KBM-7 (cell line): ENCODE results near the gene SEMA4D.

Source experiments
- DNase-seq: peaks from one replicate; pipeline ENCODE4 v3.0.0-alpha.2; 2015
- in situ Hi-C: fragments of 300-500 bp; cut with MboI; formaldehyde crosslinking; loops from 2 replicates; pipeline ENCODE4 v1.14.3; 2020; ENCODE audit warnings: low sequenced_read_pairs, low pct_unique_long_range_greater_than_20kb, mixed read lengths

Gene SEMA4D

DNA sequence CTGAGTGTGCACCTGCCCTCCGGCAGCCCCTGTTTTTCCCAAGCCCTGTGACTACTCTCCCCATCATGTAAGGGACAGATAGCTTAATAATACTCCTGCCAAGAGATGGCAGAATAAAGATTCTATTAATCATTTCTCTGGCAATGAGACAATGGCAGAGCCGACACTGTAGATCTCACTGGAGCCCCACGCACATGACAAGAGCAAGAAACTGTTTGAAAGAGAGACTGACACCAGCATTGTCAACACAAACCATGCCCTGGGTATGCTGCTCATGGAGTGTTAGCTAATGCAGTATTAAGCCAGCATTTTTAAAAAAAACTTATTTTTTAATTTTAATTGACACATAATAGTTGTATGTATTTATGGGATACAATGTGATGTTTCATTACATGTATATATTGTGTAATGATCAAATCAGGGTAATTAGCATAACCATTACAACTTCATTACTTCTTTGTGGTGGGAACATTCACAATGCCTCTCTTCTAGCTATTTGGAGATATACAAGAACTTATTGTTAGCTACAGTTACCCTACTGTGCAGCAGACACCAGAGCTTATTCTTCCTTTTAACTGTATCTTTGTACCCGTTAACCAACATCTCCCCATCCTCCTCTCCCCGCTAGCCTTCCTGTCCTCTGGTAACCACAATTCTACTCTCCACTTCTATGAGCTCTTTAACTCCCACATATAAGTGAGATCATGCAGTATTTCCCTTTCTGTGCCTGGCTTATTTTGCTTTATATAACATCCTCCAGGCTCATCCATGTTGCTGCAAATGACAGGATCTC is 31.5 kb upstream of the SEMA4D start:
- peak; percentile 88 for DNase-seq
- in situ Hi-C loops: no loop called here

DNA sequence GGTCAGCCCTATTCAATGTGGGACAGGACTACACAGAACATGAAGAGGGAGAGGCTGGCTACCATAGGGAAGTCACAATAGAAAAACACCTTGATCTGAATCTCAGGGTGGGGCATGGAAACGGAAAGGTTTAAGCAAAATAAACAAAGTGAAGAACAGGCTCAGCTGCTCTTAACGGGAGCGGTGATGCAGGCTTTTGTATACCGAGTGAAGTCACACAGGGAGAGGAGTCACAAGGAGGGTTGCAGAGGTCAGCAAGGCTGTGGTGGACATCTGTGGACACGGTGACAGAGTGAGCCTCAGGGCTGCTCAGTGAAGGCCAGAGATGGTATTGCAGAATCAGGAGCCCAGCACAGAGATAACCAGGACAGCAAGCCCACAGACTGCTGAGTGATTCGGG is 30.6 kb upstream of the SEMA4D start:
- in situ Hi-C loops: no loop called here
- DNase-seq: no peak

DNA sequence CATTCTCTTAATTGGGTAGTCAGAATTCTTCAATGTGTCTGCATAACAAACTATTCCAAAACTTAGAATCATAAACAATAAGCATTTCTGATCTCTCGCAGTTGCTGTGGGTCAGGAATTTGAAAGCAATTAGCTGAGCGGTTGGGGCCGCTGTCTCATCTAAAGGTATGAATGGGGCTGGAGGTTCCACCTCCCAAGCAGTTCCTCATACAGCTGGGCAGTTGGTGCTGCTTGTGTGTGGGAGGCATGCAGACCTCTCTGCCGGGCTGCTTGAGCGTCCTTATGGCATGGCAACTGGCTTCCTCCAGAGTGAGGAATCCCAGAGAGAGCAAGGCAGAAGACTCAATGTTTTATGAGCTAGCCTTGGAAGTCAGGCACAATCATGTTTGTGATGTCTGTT is 30.2 kb upstream of the SEMA4D start:
- in situ Hi-C loops: no loop called here
- peak; percentile 66 for DNase-seq

DNA sequence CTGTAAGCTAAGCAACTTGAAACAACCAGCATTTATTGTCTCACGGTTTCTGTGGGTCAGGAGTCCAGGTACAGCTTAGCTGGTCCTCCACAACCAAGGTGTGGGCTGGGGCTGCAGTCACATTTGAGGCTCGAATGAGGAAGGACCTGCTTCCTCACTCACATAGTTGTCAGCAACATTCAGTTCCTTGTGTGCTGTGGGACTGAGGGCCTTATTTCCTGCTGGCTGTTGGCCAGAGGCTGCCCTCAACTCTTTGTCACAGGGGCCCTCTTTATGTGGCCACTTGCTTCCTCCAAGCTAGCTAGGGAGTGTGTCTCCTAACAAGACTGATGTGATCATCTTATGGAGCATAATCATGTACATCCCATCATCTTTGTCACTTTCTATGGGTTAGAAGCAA is 29.2 kb upstream of the SEMA4D start:
- peak; percentile 81 for DNase-seq
- in situ Hi-C loops: no loop called here

DNA sequence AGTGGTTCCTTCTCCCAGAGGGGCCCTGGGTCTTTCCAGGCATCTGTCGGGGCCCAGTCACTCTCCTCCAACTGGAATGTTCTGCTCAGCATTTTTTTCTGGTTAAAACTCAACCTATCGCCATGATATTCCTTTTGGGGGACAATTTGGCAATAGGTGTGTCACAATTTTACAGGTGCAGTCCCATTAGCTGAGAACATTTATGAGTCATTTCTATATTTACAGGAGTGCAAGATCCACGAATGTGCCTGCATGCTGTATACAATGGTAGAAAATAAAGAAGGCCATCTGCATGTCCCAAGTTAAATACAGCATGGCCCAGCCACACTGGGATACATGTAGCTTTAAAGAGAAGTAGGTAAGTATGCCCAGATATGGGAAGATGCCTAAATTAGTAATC is 28.8 kb upstream of the SEMA4D start:
- in situ Hi-C loops: no loop called here
- DNase-seq: no peak

DNA sequence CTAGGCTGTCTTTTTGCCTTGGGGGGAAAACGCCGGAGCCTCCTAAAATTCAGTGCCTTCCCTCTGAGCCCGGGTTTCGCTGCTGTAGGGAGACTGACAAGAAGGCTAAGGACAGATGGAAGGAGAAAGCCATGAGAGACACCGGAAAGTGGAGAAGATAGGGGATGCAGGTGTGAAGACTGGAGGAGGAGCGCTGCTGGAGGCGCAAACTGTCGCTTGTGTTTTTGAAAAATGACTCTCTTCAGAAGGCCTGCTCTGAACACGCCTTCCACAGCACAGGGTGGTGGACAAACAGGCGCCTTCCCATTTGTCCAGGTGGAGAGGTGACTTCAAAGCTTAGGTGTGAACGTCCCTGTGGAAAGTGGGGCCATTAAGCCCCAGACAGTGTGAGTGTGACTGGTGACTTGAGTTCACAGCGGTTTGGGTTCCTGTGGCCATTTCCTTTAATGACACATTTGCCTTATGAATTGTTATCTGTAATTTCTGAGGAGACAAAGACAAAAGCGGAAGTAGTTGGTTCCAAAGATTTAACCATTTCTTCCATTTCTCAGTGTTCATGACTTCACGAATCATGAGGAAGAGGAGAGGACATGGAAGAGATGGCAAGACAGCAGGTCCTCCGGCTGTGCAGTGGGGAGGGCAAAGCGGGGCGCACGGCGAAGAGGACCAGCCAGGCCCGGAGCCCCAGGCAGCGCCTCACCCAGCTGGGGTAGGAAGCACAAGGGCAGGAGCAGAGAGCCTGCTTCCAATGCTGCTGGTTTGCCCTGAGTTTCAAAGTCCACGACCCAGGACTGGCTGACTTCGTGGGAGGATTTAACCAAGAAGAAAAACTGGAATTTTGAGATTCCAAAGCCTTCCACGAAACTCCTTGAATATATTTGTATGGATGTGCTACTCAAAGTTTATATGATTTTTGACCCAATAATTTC is 27.8 kb upstream of the SEMA4D start:
- in situ Hi-C loops: no loop called here
- peak; percentile 88 for DNase-seq

DNA sequence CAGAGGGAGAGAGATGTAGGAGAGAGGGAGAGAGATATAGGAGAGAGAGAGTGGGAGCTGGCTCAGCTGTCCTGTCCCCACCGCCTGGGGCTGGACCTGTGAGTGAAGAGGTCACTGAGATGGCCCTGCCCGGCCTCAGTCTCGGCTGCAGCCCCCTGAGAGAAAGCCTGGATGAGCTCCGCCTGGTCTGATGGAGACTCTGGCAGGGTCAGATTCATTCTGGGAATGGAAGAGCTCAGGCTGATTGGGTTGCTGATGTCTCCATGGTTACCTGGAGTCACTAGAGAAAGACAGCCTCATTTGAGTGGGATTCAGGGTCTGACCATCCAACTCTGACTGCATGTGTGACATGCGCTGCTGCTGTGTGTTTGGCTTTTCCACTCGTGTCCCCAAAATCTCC is 27.1 kb upstream of the SEMA4D start:
- in situ Hi-C loops: no loop called here
- no peak for DNase-seq

DNA sequence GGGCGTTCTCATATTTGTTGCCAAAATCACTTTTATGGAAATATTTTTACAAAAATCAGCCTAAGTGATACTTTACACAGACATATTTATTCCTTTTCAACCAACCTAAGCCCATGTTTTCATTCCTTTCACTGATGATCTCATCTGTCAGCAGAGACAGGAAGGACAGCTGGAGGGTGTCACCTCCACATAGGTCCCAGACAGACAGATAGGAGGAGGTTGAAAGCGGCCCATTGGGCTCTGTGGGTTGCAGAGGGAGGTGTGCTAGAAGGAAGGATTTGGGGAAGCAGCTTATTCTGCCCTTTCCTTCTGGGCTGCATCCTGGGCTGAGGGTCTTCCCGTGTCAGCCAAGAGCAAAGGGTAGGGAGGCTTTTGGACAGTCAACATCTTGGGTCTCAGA is 26.0 kb upstream of the SEMA4D start:
- in situ Hi-C loops: no loop called here
- DNase-seq: peak; percentile 55

DNA sequence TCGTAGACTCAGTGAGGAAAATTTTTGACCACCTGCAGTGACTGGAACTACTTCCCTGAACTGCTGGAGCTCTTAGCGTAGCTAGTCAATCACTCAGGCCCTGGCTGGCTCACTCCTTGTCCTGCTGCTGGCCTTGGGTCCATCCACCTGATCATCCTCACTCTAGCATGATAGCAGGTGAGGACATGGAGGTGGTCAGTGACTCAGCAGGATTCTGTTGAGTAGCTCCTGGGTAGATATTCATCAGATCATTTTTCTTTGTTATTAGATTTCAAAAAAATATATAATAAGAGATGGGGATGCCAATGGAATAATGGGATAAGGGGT is 25.0 kb upstream of the SEMA4D start:
- in situ Hi-C loops: no loop called here
- no peak for DNase-seq

DNA sequence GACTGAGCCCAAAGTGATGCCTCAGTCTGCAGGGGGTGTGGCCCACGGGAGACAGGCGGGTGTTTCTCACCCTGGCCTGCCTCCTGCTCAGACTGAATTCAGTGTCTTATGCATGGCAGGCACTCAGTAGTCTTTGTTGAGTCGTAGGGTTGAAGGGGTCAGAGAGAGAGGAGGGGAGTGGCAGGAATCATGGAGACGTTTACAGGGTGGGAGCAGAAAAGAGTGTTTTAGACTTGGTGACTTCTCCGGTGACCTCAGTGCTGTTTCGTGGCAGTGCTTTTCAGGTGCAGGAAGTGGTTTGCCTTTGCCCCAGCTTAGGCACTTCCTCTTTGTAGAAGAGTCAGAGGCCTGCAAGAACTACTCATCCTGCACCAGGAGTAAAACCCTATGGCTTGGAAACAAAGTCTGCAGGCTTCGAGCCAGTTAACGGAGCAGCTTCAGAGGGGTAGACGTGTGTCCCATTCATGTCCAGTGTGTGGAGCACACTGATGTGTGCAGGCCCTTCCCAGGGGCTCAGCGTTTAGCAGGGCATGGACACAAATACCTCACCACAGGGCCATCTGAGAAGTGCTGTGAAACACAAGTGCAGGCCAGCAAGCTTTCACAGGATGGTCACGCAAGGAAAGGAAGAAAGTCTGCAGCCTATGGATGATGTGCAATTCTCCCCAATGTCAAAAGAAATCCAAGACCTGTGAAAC is 24.5 kb upstream of the SEMA4D start:
- in situ Hi-C loops: no loop called here

DNA sequence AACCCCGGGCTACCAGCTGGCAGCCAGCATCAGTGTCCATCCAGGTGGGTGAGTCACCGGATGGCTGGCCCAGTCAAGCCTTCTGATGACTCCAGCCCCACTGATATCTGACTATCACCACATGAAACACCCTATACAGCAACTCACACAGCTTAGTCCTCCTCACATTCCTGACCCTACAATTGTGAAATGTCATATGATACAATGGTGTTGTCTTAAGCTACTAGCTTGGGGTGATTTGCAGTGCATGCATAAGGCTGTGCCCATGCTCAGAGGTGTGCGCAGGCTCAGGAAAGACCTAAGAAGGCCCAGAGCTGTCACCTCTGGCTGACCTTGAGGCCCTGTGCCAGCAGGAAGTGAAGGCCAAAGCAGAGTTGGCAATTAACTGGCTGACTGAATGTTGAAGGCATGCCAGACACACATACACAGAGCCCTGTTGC is 21.5 kb upstream of the SEMA4D start:
- in situ Hi-C loops: no loop called here
- DNase-seq: no peak

More for the DNA sequence above, 24.5 kb upstream of the SEMA4D start:
- DNase-seq: peak; percentile 96

DNA sequence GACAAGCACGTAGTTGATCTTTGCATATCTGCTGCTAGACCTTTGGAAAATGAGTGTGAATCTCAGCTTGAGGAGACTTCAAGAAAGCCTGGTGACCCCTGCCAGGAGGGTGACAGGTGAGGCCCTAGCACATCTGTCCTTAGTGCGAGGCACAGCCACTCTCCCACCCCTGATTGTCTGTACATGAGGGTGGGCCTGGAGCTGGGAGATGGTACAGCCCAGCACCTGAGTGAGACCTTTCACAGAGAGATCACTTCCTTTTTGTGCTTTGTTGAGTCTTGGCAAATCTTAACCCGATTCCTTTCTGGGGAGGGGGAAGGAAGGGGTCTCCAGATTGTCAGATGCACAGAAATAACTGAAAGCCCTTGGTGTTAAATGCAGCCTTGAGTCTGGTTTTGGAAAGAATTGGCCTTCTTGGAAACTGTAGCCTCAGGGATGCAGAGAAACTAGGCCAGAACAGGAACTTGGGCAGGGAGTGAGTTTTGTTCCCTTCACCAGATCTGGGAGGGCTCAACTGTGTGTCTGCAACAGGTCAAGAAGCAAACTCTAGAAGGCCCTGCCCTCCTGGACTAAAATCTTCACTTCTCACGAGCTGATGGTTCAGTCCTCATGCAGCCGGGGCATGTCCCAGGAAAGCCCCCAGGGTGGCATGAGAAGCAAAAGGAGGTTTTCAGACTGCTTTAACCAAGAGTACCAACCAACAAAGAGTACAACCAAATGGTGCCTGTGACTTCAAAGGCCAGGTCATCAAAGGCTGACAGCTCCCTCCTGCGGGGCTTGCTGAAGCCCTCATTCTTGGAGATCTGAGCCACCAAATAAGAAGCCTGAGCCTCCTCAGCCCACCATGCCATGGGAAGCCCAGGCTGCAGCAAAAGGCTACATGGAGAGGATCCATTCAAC is 20.8 kb upstream of the SEMA4D start:
- DNase-seq: peak; percentile 42
- in situ Hi-C loops: no loop called here

DNA sequence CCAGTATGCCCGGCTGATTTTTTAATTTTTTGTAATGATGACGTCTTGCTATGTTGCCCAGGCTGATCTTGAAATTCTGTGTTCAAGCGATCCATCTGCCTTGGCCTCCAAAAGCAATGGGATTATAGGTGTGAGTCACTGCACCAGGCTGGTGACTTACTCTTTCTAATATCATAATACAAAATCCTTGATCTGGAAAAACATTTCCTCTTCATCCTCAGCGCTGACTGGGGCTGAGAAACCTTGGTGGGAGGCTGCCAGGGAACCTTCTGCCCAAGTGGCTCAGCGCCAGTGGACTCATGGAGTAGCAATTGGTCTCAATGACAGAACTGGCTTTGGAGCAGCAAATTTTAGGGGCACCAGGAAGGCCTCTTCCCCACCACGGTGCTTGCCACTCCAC is 17.5 kb upstream of the SEMA4D start:
- in situ Hi-C loops: no loop called here

DNA sequence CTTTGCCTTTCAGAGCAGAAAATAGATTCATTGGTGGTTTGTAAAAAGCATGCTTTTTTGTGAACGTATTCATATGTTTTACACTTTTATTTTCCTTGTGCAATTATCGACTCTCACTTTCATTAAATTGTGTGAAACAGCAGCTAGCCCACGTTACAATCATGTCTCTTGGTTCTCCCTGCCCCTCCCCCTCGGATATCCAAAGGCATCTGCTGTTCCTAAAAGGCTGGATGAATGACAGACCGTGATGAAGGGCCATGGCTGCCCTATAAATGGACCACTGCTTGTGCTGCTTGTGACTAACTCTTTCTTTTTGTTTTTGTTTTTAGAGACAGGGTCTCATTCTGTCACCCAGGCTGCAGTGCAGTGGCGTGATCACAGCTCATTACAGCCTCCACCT is 17.0 kb upstream of the SEMA4D start:
- in situ Hi-C loops: no loop called here
- no peak for DNase-seq

More for the DNA sequence above, 17.5 kb upstream of the SEMA4D start:
- no peak for DNase-seq

DNA sequence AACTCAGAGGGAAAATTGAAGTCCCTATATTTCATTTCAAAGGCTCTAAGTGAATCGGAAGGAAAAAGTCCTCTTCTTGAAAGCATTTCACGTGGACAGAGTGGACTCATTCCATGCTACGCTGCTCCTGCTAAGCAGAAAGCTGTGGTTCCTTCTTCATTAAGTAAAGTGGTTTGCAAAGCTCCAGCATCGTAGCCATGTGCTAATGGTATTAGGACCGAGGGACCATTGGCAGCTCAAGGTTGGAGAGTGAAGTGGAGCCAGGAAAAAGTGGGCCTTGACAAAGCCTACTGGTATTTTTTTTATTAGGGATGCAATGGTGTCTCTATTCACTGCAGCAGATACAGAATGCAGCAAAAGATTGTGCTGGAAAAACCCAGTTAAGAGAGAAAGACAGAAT is 16.4 kb upstream of the SEMA4D start:
- in situ Hi-C loops: no loop called here
- DNase-seq: no peak

DNA sequence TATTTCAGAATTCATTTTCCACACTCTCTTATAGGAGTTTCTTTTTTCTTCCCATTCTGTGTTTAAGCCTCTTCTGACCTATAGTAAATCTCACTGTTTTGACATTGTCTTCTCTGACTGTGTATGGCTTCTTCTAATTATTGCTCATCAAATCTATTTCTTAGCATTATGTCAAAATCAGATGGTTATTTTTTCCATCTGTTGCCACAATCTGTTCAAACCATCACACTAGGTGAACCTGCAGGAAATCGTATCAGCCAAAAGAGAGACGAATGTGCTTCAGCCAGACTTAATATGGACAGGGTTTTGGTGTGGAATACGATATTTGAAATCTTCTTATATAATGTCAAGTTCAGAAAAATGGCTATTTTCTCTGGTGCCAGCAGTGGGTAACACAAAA is 15.9 kb upstream of the SEMA4D start:
- no peak for DNase-seq
- in situ Hi-C loops: no loop called here

DNA sequence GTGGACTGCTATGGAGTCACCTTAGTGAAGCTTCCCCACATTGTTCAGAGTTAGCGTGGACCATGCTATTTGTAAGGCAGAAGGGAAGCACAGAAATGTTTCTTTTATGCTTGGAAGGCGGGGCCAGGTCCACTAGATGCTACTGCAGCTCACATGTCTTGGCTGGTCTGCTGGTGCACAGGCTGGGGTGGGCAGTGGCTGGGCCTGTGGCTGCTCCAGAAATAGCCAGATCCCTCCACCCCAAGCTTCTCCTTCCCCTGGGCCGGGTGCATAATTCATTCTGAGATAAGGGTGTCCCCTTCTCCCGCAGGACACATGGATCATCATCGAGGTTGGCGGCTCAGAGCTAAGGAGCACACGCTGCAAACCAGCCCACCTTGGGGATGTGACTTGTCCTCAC is 14.5 kb upstream of the SEMA4D start:
- DNase-seq: no peak
- in situ Hi-C loops: no loop called here

DNA sequence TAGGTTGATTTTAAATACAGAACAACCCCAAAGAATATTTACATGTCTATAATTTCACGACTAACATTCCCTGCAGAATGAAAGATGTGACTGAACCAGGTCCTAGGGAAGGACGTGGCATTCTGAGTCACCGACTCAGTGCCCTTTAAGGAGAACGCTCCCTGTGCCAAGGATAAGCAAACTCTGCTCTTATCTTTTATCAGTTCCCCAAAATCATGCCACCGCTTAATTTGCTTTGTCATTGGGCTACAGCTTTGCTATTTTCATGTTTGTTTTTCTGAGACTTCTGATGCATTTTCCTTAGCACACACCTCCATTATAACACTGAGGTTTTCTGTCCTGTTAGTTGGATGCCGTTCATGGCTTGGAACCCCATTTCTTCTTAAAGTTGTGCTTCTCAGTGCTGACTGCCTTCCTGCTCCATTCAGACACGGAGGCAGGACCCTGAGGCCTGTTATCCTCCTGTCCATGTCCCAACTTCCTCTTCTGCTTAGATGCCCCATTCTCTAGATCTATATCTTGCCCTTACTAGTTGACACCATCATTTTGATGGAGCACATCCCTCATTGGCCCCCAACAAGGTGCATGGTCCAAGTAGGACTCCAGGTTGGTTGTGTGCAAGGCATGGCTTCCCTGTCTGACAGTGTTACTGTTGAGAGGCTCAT is 11.2 kb upstream of the SEMA4D start:
- peak; percentile 81 for DNase-seq
- in situ Hi-C loops: no loop called here
